ENCODE data around the gene TICAM1.

DNA sequence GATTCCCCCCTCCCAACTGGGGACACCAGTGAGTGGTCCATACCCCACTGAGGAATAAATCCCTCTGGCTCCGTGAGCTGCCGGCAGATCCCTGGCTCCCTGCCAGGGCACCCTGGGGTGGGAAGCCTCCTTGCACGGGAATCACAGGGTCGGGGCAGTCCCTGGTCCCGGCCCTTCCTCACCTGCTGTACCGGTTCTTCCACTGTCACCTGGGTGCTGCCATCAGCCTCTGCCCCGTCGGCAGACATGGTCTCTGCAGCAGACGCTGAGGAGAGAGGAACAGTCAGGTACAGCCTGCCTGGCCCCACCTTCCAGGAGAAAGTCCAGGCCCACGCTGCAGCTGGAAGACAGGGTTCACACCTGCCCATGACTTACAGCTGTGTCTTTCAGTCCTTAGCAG lies 29.6 kb upstream of the TICAM1 start:
- TF ChIP-seq, protein P1, sequence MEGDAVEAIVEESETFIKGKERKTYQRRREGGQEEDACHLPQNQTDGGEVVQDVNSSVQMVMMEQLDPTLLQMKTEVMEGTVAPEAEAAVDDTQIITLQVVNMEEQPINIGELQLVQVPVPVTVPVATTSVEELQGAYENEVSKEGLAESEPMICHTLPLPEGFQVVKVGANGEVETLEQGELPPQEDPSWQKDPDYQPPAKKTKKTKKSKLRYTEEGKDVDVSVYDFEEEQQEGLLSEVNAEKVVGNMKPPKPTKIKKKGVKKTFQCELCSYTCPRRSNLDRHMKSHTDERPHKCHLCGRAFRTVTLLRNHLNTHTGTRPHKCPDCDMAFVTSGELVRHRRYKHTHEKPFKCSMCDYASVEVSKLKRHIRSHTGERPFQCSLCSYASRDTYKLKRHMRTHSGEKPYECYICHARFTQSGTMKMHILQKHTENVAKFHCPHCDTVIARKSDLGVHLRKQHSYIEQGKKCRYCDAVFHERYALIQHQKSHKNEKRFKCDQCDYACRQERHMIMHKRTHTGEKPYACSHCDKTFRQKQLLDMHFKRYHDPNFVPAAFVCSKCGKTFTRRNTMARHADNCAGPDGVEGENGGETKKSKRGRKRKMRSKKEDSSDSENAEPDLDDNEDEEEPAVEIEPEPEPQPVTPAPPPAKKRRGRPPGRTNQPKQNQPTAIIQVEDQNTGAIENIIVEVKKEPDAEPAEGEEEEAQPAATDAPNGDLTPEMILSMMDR (IDR thresholded peaks at IDR 0.05) = no peak
- no peak for TF ChIP-seq POLR2A (IDR thresholded peaks at IDR 0.05)

Measured in esophagus squamous epithelium (tissue), 4 donors.